SU-DHL-6 (cell line): ENCODE results near the gene SCYL2.
"Not testable (repeated sequence)": the region's sequence is repeated elsewhere in the genome, so short reads cannot be mapped to it uniquely, and the experiment has no call there.

Source experiments
- H2AFZ ChIP-seq: fragments of 200-600 bp; sonication (generic); 2 replicates; pipeline ENCODE4 v1.6.1; 2014; ENCODE audit warnings: low read depth, mild to moderate bottlenecking, moderate library complexity, mixed read lengths, antibody characterized with exemption, low read length; ENCODE audit not compliant: severe bottlenecking
- H3F3A ChIP-seq: fragments of 200-600 bp; shearing (Covaris generic); 2 replicates; pipeline ENCODE4 v1.6.0; 2016; ENCODE audit warnings: antibody characterized with exemption, mild to moderate bottlenecking; ENCODE audit not compliant: insufficient read depth
- H3K27ac ChIP-seq: fragments of 200-600 bp; sonication (generic); 2 replicates; pipeline ENCODE4 v1.5.1; 2016; ENCODE audit warnings: low read depth, mild to moderate bottlenecking, low read length, moderate library complexity, mixed read lengths
- H3K27me3 ChIP-seq: fragments of 200-600 bp; sonication (generic), shearing (Covaris generic); 2 replicates; pipeline ENCODE4 v1.6.0; 2014; ENCODE audit warnings: mild to moderate bottlenecking, low read length
- H3K36me3 ChIP-seq: fragments of 200-600 bp; sonication (generic); 2 replicates; pipeline ENCODE4 v1.6.1; 2014; ENCODE audit warnings: mild to moderate bottlenecking, low read length, mixed read lengths
- H3K4me2 ChIP-seq: fragments of 300-600, 200-600 bp; shearing (Covaris generic), sonication (generic); 2 replicates; pipeline ENCODE4 v1.6.0; 2014; ENCODE audit warnings: low read length, low read depth, mild to moderate bottlenecking; ENCODE audit not compliant: poor library complexity, severe bottlenecking
- H3K4me3 ChIP-seq: fragments of 200-600 bp; sonication (generic); 2 replicates; pipeline ENCODE4 v1.5.1; 2014; ENCODE audit warnings: antibody characterized with exemption, low read length, mild to moderate bottlenecking, mixed read lengths; ENCODE audit not compliant: insufficient read depth, poor library complexity, severe bottlenecking
- H3K79me2 ChIP-seq: fragments of 200-600 bp; sonication (generic); 2 replicates; pipeline ENCODE4 v1.6.1; 2014; ENCODE audit warnings: mild to moderate bottlenecking, low read length, moderate library complexity; ENCODE audit not compliant: insufficient read depth
- H3K9ac ChIP-seq: fragments of 200-600 bp; sonication (generic); 2 replicates; pipeline ENCODE4 v1.7.0; 2014; ENCODE audit warnings: mild to moderate bottlenecking, low read length
- H3K9me2 ChIP-seq: fragments of 200-600 bp; sonication (generic); replicated peaks from 2 replicates; pipeline ENCODE4 v1.6.1; 2014; ENCODE audit warnings: low read length; ENCODE audit not compliant: insufficient read depth
- H3K9me3 ChIP-seq: fragments of 200-600 bp; sonication (generic); 2 replicates; pipeline ENCODE4 v1.6.1; 2014; ENCODE audit warnings: low read length, mixed read lengths; ENCODE audit not compliant: insufficient read depth
- H4K20me1 ChIP-seq: fragments of 200-600 bp; sonication (generic); 2 replicates; pipeline ENCODE4 v1.6.1; 2014; ENCODE audit warnings: low read depth, mild to moderate bottlenecking, antibody characterized with exemption, low read length, moderate library complexity, mixed read lengths
- EZH2phosphoT487 ChIP-seq: fragments of 200-600 bp; sonication (generic), shearing (Covaris generic); conservative IDR thresholded peaks from 2 replicates; pipeline ENCODE4 v1.6.1; 2018; ENCODE audit warnings: mild to moderate bottlenecking, antibody characterized with exemption, low read length, moderate library complexity, mixed read lengths
- TF ChIP-seq, protein P1 (sequence below): fragments of 200-600 bp; sonication (generic); IDR thresholded peaks from one replicate; pipeline ENCODE4 v1.5.1; 2017; ENCODE audit warnings: antibody characterized with exemption, mild to moderate bottlenecking, low read length, moderate library complexity; ENCODE audit not compliant: insufficient read depth, poor library complexity, severe bottlenecking

SCYL2 gene

DNA sequence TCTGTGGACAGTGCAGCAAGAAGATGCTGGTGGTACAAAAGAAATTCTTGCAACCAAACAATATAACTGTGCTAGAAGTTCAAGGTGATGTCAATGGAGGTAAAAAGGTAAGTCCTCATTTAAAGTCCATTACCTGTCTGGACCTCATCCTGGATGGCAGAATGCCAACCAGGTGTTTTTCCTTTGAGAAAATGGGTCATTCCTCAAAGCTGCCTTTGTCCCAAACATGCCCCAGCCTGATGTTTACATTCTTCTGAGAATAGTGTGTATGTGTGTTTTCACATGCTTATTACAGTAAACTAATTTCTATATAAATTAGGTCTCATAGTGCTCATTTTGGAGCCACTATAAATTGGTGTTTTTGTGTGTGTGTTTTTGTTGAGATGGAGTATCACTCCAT is 41.5 kb upstream of the SCYL2 start:
- H3K9me2 ChIP-seq = no peaks in the 10 kb centered on the region
- H3K4me3 ChIP-seq = no peak overlapping the region
- H3F3A ChIP-seq = no peaks in the 10 kb centered on the region
- no peaks in the 10 kb centered on the region for H3K27me3 ChIP-seq
- H3K9me3 ChIP-seq = no peaks in the 10 kb centered on the region
- H3K4me2 ChIP-seq = no peak overlapping the region
- no peaks in the 10 kb centered on the region for H3K79me2 ChIP-seq
- no peak overlapping the region for H2AFZ ChIP-seq
- no peaks in the 10 kb centered on the region for H4K20me1 ChIP-seq
- no peak overlapping the region for H3K9ac ChIP-seq
- TF ChIP-seq EZH2phosphoT487 = no peak
- TF ChIP-seq, protein P1, sequence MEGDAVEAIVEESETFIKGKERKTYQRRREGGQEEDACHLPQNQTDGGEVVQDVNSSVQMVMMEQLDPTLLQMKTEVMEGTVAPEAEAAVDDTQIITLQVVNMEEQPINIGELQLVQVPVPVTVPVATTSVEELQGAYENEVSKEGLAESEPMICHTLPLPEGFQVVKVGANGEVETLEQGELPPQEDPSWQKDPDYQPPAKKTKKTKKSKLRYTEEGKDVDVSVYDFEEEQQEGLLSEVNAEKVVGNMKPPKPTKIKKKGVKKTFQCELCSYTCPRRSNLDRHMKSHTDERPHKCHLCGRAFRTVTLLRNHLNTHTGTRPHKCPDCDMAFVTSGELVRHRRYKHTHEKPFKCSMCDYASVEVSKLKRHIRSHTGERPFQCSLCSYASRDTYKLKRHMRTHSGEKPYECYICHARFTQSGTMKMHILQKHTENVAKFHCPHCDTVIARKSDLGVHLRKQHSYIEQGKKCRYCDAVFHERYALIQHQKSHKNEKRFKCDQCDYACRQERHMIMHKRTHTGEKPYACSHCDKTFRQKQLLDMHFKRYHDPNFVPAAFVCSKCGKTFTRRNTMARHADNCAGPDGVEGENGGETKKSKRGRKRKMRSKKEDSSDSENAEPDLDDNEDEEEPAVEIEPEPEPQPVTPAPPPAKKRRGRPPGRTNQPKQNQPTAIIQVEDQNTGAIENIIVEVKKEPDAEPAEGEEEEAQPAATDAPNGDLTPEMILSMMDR = no peak
- H3K36me3 ChIP-seq = peaks cover 13% of the 10 kb centered on the region; the same call in 1 of the 2 replicates
- H3K27ac ChIP-seq = no peak overlapping the region

DNA sequence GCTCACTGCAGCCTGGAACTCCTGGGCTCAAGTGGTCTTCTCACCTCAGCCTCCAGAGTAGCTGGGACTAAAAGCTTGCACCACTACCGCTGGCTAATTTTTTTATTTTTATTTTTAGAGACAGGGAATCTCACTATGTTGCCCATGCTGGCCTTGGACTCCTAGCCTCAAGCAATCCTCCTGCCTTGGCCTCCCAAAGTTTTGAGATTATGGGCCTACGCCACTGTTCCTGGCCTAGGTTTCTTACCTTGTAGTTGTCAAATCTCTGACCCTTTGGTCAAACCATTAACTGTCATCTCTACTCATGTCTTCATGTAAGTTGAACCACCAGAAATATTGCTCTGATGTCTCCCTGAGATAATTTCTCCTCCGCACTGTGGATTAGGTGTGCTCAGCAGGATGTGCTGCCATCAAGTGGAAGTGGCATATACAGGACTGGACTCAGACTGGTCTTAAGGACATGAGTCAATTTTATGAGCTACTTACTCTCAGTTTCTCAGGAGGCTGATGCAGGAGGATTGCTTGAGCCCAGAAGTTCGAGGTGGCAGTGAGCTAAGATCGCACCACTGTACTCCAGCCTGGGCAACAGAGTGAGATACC is 37.8 kb upstream of the SCYL2 start:
- Histone ChIP-seq H3K27me3 (no peaks in the 10 kb centered on the region), H3K9me3 (no peaks in the 10 kb centered on the region), H3K4me3 (no peak overlapping the region), H3K4me2 (no peak overlapping the region), H3K9me2 (no peaks in the 10 kb centered on the region), H3K9ac (no peak overlapping the region), H2AFZ (no peak overlapping the region), H3K27ac (no peak overlapping the region), H4K20me1 (no peaks in the 10 kb centered on the region), H3K36me3 (peaks cover 1% of the 10 kb centered on the region; the same call in 1 of the 2 replicates), H3K79me2 (no peaks in the 10 kb centered on the region), H3F3A (no peaks in the 10 kb centered on the region)
- TF ChIP-seq EZH2phosphoT487 = no peak
- TF ChIP-seq, protein P1 = no peak

DNA sequence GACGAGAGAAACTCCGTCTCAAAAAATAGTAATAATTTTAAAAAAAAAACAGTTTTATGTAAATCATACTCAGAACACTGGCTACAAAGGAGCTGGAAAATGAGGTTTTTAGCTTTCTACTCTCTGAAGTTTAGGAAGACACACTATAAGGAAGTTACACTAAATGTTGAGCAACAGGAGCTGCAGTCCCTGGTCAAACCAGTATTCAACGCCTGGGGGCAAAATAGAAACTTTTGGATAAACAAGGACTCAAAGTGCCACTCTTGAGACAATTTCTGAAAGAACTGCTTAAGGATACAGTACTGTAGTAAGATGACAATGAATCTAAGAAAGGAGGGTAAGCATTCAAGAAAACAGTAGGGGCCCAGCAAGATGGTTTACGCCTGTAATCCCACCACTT is 37.1 kb upstream of the SCYL2 start:
- H3K9ac ChIP-seq = no peak overlapping the region
- no peak overlapping the region for H3K4me3 ChIP-seq
- no peaks in the 10 kb centered on the region for H4K20me1 ChIP-seq
- H3K4me2 ChIP-seq = no peak overlapping the region
- H2AFZ ChIP-seq = no peak overlapping the region
- H3K9me3 ChIP-seq = no peaks in the 10 kb centered on the region
- H3K27me3 ChIP-seq = no peaks in the 10 kb centered on the region
- no peak overlapping the region for H3K27ac ChIP-seq
- no peaks in the 10 kb centered on the region for H3K79me2 ChIP-seq
- no peak for TF ChIP-seq EZH2phosphoT487
- TF ChIP-seq, protein P1 = no peak
- H3F3A ChIP-seq = no peaks in the 10 kb centered on the region
- no peaks in the 10 kb centered on the region for H3K9me2 ChIP-seq
- H3K36me3 ChIP-seq = no peaks in the 10 kb centered on the region

DNA sequence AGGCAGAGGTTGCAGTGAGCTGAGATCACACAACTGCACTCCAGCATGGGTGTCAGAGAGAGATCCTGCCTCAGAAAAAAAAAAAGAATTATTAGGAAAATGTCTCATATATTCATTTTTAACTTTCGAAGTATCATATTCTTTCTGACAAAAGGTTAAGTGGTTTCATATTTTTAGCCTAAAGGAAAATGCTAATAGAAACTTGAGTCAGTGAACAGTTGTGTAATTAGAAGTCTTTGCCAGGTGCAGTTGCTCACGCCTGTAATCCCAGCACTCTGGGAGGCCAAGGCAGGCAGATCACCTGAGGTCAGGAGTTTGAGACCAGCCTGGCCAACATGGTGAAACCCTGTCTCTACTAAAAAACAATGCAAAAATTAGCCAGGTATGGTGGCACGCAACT is 35.1 kb upstream of the SCYL2 start:
- not testable (repeated sequence) for H3K9ac ChIP-seq, H3K9me2 ChIP-seq, H3K27me3 ChIP-seq, H3K36me3 ChIP-seq, H3K4me3 ChIP-seq, H3F3A ChIP-seq, H3K9me3 ChIP-seq, H2AFZ ChIP-seq, H3K4me2 ChIP-seq, H4K20me1 ChIP-seq, H3K27ac ChIP-seq, H3K79me2 ChIP-seq
